Fibroblast of skin of left quadriceps (primary cell): ENCODE results near the gene GPX4.

Experiments
- DNase-seq, 2 experiments: peaks; one replicate each; pipeline ENCODE4 v3.0.0-alpha.2; 2013; ENCODE audit warnings: low read depth in 2 of 2

Gene GPX4

GRCh38 chr19:1130771-1131717, 27.2 kb downstream of the GPX4 start:
- no peak for DNase-seq

GRCh38 chr19:1131718-1132551, 28.1 kb downstream of the GPX4 start:
- peak; percentile 59 to 62 for DNase-seq

GRCh38 chr19:1132552-1133383, 29.0 kb downstream of the GPX4 start:
- DNase-seq: no peak

GRCh38 chr19:1133471-1133929, 29.7 kb downstream of the GPX4 start:
- no peak for DNase-seq

- DNase-seq: no peak
Measured at GRCh38 chr19:1134431-1134830, 30.6 kb downstream of the GPX4 start.

GRCh38 chr19:1135454-1135853, 31.7 kb downstream of the GPX4 start:
- no peak for DNase-seq

- no peak for DNase-seq
Measured at GRCh38 chr19:1136201-1136600, 32.4 kb downstream of the GPX4 start.

GRCh38 chr19:1136621-1137317, 33.0 kb downstream of the GPX4 start:
- DNase-seq: no peak

GRCh38 chr19:1138121-1138520, 34.3 kb downstream of the GPX4 start:
- DNase-seq: no peak

GRCh38 chr19:1139126-1139525, 35.3 kb downstream of the GPX4 start:
- no peak for DNase-seq

- no peak for DNase-seq
Measured at GRCh38 chr19:1140272-1141027, 36.7 kb downstream of the GPX4 start.

- no peak for DNase-seq
Measured at GRCh38 chr19:1141944-1142343, 38.1 kb downstream of the GPX4 start.

GRCh38 chr19:1143828-1144399, 40.1 kb downstream of the GPX4 start:
- no peak for DNase-seq

GRCh38 chr19:1144741-1145140, 40.9 kb downstream of the GPX4 start:
- no peak for DNase-seq

GRCh38 chr19:1145635-1146411, 42.0 kb downstream of the GPX4 start:
- no peak for DNase-seq

- DNase-seq: no peak
Measured at GRCh38 chr19:1146412-1146699, 42.6 kb downstream of the GPX4 start.

- no peak for DNase-seq
Measured at GRCh38 chr19:1146858-1147780, 43.3 kb downstream of the GPX4 start.

- DNase-seq: no peak
Measured at GRCh38 chr19:1147934-1148549, 44.2 kb downstream of the GPX4 start.
